Activated CD4-positive, alpha-beta T cell treated with anti-CD3 and anti-CD28 coated beads, Interleukin-2, amount 50 U/mL, for 24 hours (primary cell): ENCODE data around the gene ZBTB20.
A peak's percentile ranks its signal among the peaks of the same experiment; 100 is the strongest.

ENCODE experiments used
- DNase-seq, 2 donors: peaks; one replicate each; pipeline ENCODE4 v3.0.0-alpha.2; 2020; ENCODE audit warnings: low read depth in 1 of 2, low spot score in 1 of 2

The ZBTB20 gene

DNA sequence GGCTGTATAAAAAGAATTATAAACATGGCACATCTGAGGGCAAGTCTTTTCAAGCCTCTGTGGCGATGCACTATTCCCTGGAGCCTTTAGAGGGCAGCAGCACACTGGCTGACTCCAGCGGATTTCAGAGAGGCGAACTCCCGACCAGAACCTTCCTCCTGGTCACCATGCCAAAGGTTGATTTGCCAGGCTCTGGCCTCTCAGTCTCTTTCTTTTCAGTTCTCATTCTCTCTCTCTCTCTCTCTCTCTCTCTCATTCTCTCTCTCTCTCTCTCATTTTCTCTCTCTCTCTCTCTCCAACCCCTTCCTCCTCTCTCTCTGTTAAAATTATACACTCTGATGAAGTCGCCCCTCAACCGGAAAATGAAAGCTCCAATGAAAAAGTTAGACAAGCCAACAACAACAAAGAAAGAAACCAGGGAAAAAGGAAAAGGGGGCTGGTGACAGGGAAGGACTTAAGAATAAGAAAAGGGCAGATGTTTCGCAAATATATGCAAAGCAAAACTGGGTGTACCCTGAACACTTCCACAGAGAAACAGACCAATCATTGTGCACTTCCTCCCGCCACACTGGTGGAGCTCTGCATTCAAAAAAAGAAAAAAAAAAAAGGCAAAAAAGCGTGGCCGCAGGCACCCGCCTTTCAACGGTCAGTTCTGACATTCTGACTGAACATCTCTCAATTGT, 763.1 kb downstream of the ZBTB20 start:
- DNase-seq, result peak; percentile 30 to 57

DNA sequence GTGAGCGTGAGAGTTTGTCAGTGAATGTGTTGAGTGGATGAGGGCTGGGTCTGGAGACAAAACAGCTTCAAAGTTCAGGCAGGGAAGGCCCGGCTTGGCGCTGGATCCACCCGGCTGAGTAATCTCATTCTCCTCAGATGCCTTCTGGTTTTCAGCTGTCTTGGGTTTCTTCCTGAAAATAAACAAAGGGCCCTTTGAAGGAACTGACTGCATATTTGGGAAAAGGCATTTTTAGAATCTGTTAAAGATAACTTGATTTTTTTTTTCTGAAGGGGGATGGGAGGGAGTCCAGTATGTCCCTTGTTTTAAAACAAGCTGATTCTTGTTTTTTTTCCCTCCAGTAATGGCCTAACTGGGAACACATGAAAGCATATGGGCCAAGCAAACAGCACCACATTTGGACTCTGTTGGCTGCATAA, 766.8 kb downstream of the ZBTB20 start:
- no peak for DNase-seq

DNA sequence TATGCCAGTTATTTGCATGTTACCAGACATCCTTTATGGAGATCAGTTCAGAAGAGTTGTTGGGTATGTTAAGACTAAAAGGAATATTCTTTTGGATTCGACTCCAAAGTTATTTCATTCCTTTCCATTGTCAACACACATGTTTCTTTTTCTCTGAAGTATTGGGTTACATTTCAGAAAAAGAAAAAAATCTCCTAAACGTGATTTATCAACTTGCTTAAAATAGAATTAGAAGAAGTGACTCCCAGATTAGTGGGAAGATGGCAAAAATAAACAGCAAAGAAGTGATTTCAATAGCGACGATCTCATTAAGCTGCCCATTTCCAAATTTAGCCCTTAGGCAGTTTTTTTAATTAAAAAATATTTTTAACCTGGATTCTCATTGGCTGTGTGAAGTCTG, 767.8 kb downstream of the ZBTB20 start:
- no peak for DNase-seq

DNA sequence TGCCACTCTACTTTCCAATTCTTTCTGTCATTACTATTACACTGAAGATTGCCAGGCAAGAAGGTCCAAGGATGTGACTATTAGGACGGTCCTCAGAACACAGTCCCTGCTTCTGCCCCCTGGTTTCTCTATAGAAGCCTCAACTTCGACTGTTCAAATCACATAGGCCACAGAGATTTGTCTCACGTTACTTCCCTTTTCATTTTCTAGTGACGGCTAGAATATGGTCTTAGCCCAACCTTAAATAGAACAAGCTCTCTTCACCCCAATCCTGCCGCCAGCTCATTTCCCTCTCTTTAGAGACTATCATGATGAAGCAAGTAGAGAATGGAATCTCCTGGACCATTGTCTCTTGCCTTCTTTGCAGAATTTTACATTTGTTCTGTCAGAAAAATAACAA, 768.3 kb downstream of the ZBTB20 start:
- no peak for DNase-seq

DNA sequence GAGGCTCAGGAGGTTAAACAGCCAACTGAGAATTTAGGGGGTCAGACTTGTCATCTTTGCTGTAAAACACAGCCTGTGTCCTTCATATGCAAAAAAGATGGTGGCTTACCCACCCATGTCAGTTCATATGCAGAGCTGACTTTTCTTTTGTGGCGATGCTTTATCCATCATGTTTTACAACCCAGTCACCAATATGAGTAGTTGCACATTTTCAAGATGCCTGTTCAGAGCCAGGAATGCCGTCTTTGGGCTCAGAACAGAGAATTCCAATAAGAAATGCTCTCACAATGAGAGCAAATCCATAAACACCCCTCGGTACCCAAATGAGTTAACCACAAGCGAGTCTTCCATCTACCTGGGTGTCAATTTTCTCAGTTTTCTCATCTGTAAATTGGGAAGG, 769.7 kb downstream of the ZBTB20 start:
- DNase-seq, result no peak

DNA sequence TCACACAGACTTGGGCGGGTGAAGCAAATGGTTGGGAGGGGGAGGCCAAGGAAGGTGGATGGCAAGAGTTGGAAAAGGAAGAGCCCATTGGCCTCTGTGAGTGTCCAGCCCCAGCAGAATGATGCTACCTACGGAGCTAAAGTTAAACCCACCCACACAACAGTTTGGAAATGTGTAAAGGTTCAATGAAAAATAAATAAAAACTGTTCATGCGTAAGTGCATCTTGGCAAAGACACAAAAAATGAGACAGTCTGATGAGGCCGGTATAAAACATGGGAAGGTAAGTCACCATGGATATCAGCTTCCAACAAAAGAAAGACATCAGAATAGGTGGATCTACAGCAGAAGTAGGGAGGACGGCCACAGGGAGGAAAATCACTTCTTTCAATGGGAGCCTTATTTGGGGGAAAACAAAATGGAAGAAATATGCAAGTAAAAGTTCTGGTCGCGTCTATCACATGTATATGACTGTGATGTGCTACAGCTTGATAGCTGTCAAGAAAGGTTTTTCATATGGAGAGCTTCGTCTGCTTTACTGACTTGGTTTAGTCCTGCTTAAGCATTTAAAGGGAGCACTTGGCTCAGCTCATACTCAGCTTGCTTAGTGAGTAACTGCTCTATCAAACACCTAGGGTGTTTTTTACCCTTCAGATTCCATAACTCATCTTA, 770.4 kb downstream of the ZBTB20 start:
- DNase-seq, result no peak

DNA sequence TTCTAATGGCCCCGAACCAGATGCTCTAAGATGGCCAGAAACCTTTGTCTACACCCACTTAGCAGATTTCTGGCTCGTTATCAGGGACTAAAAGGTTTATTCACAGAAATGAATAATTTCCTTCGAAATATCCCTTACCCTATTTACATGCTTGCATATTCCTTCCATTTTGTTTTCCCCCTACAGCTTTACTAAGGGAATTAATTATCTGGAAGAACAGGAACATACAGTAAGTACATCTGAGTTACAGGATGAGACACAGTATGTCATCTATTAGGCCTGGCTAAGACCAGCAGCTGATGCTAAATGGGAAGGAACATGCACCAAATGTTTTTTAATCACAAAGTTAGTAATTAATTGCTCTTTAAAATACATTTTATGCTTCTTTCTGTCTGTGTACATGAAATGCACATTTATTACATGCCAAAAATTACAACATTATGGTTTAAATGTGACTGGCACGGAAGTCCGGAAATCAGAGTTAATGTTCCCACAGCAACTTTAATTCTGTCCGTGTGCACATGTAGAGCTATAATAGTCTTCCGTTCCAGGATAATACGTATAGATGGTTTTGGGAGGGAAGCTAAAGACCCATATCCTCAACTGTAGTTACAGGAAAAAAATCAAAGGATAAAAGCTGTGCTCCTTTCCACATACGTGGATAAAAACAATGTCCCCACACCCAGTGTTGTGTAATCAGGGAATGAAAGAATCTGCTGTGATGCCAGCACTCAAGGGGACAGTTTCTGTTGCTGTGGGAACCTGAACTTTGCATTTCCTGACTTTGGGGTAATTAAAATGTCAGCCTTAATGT, 771.3 kb downstream of the ZBTB20 start:
- DNase-seq, result no peak

DNA sequence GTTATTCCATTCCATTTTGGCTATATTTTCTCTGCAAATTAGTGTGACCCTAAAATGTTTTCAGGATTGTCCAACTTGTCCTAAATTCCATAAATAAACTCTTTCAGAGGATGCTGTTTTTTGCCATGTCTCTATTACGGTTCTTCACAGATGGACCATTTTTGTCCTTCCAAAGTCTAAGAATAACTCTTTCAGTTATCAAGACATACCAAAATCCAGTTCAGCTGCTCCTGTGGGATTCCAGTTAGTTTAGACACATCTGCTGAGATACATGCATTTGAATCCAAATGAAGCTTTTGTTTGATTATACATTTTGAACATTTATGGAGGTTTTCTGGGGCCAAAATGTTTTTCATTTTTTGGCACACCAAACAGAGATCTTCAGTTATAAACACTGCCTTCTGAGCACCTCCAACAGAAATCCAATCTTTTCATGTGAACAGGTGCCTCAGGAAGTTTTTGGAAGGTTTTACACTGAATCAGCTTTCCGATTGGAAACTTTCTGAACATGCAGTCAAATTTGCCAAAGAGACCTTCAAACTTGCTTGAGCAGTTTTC, 772.6 kb downstream of the ZBTB20 start:
- no peak for DNase-seq

DNA sequence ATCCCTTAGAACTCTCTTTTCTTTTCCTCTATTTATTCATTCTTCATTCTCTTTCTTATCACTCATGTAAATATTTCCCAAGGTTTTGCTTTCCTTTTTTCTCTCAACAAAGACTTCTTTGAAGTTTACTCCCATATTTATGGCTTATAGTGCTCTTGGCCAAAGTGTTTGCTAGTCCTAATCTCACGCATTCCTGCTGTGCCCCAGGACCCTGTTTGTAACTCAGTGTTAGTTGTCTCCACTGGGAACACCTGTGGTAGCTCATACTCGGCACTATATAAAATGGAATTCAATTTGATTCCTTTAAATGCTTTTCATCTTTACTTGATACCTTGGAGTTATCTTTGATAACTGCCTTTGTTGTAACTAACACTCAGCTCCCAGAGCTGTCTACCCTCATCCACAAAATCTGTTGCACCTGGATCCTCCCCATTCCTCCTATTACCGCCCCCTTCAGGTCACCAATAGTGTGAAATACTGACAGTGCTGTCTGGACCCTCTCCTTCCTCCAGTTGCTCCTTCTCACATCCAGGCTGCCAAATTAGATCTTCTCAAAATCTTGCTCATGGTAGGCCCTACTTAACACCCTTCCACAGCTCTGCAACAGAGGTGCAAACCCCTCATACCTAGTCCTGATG, 776.4 kb downstream of the ZBTB20 start:
- no peak for DNase-seq

DNA sequence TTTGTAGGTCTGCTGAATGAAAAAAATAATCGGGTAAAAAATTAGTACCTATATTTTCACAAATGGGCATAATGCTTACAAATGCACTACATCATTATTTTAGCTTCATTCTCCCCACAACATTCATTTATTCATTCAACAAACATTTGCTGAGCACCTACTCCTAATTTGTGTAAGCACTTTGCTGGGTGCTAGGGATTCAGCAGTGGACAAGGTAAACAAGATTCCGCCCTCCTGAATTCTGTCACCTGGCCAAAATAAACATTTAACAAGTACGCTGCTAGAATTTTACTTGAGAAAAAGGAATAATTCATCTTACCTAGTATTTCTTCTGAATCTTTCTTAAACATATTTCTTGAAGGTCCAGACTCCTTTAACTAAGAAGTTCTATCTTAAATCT, 781.2 kb downstream of the ZBTB20 start:
- no peak for DNase-seq

DNA sequence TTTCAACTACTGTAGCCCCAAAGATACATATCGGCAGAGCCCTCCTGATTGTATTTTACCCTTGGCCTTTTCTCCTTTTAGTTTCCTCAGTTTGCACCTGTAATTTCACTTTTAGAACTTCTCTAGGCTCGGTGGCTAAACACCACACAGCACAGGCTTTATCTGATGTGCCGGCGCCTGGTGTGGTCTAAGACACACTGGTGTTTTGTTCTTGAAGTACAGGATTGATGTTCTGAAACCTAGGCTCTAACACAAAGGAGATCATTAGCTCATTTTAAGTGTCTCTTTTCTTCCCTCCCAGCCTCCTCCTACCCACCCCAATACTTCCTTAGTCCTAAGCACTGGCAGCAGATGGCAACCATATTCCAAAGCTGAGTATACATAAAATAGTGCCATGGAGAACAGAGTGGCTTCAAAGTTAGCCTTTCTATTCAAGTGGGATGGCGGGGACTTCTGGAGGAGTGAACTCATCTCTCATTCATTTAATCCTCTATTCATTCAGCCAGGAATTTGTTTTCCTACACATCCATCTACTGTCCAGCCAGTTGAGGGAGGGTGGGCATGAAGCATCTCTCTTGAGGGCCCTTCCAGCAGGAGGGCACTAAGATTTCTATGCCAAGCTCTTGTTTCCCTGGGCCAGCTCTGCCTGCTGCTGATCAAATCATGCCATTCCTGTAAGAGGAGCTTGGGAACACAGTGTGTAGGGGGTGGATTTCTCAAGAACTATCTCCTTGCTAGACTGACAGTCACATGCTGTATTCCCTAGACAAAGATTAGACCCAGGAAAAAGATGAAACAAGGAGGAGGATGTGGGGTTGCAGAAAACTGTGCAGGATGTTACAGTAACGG, 782.1 kb downstream of the ZBTB20 start:
- no peak for DNase-seq

DNA sequence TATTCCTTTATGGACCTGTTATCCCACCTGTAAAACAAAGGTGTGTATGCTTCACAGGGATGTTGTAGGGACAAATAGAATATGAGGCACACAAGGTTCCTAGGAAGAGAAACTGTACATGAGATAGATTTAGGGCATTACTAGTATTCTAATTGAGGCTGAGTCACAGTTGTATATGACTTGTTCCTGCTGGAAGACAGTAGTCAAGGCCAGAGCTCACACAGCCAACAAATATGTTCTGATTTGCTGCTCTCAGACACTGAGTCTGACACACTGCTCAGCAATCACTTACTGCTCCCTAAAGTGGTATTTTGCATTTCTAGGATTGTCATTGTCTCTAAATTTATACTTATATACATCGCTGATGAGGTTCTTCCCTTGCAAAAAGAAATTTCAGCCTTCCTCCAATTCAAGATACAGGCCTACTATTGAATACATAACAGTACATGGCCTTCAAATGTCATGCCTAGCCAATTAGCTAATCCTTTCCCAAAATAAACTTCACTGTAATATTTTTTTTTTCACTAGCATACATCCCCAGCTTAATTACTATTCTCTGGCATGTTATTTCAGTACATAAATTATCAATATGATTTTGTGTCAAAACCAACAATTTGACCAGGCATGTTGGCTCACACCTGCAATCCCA, 783.4 kb downstream of the ZBTB20 start:
- DNase-seq, result no peak

DNA sequence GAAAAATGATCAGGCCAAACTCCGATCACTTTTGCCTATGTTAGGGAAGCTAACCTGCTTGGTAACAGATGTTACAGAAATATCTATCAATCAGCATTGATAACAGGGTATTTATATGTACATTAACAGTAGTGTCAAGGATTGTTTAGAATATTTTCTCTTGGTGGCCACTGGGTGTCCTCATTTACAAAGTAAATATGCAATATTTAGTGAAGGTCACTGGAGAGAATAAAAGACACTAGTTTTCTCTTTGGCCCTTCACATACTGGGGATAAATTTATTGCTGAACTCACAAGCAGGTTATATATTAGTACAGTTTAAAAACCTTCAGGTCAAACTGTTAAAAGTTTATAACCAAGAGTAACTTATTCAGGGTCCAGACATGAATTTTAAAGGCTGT, 784.3 kb downstream of the ZBTB20 start:
- no peak for DNase-seq

DNA sequence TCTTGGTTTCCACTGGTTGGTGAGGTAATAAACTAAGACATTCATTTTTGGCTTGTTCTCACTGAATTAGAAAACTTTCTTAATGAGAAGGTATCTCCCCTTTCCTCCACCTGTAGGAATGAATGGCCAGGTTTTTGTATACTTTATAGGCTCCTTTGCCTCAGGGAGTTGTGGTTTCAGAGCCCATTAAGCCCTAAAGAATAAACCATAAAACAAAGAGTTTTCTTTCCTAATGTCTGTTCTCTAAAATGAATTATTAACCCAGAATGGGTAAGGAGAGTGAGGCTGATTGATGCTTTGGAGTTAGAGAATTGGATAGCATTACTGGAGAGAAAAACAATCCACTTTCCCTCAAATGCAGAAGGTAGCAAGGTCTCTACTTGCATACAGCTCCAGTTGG, 785.7 kb downstream of the ZBTB20 start:
- DNase-seq, result no peak

DNA sequence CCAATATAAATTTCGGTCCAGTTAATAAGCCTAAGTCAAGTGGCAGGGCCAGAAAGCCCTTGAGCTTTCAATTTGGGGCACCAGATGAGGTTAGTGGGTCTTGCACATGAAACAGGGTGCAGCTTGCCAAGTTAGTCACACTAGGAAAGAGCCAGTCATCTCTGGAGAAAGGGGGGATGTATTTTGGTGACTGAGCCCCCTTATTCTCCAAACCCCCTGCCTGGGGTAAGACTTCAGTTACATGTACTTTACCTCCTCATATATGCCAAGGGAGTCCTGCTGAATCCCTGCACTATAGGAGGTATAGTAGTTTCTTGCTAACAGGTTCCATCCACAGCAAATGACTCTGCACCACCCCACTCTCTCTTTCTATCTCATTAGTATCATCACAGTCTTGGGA, 790.6 kb downstream of the ZBTB20 start:
- DNase-seq, result no peak

DNA sequence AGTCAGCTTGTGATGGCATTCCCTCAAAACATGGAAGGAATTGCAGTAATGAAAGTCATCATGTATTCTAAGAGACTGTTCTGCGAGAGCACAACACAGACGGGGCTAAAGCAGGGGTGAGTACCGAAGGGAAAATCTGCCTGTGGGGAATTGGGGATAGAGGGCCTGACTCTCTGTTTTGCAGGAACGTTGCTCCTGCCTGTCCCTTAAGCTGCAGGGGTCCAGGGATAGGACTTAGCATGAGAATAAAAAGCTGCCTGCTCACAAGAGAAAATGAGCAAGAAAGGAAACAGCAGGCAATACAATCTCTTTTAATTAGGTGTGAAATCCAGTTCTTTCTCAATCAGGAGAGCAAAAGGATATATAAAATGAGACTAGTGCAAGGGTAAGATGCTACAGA, 791.0 kb downstream of the ZBTB20 start:
- no peak for DNase-seq

DNA sequence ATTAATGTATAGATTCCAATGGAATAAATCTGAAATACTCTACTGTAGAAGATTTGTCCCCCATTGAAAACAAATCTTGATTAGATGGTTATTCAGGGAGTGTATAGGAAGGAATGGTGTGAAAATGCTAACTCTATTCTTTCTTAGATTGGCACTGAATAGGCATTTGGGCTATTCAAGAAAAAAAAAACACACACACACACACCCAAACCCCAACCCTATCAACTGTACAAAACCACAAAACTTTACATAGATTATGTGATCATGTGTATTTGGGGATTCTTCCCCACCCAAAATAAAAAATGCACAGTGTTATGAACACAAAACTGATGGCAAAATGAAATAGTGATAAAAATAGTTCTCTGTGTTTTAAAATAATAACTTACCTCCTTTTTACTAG, 791.4 kb downstream of the ZBTB20 start:
- no peak for DNase-seq

DNA sequence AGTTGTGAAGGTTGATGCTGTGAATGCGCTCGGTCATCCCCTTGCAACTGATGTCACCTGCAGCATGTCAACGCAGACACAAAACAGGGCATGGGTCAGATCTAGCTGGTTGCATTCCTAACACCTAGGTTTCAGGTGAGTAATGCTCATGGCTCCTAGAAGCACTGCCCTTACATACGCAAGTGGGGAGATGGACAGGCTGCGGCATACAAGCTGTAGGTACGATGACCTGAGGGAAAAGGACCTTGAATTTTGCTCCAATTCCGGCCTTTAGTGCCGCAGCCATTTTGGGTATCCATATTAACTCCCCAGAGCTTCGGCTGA, 795.3 kb downstream of the ZBTB20 start:
- DNase-seq, result no peak

DNA sequence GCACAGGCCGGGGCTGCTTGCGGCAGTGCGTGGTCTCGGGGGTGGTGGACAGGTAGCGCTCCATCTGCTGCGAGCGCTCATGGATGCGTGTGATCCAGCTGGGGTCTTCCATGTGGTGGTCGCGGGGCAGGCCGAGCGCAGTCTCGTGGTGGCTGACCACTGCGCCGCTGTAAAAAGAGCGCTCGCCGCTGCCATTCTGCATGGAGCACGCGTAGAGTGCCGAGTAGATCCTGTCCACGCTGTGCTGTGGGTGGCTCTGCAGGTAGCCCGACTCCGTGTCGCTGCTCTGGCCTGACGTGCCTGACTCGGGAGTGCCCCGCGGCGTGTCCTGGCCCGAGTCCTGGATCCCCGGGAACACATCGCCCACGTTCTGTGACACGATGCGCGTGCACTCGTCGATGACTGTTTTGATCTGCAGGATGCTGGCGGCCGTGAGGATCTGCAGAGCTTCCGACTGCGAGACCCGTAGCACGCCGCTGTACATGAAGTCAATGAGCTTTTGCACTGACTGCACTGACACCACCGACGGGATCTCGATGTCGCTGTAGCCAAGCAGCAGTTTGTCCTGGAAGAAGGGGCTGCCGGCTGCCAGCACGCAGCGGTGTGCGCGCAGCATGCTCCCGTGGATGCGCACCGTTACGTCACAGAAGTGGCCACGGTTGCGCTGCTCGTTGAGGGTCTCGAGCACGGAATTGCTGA, 795.8 kb downstream of the ZBTB20 start:
- no peak for DNase-seq

DNA sequence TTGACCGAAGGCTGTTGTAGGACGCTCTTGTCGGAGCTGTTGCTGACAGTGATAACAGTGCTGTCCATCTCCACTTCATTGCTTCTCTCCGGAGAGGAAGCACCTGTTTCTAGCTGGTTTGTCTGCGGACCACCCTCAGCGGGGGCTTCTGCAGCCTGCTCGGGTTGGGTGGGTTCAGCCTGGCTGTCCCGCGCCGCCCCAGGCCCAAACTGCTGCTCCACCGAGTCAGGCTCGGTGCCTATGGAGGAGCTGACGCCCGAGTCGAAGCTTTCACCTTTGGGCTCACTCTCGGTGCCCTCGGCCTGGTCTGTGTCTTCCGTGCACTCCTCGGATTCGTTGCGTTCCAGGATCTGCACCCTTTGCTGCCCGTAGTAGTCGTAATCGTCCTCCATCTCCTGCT, 796.4 kb downstream of the ZBTB20 start:
- no peak for DNase-seq
